Measurements from ENCODE around the gene RHBDF1. TPM values are rescaled to one million over a fixed set of nuclear protein-coding genes. Genes with fewer than 3 reads are reported as not detected.
"Not testable (repeated sequence)": the region's sequence is repeated elsewhere in the genome, so short reads cannot be mapped to it uniquely, and the experiment has no call there.

Gene RHBDF1
- total and polyA plus RNA-seq, 2 of the 13 experiments (the other 11 are each of a cell fraction or from before 2014, with no cell fraction given) = 5.4 to 26.9 TPM

- CTCF ChIA-PET (ENCODE audit: low intra/inter-chr PET ratio, low total read pairs); H2AFZ ChIP-seq (ENCODE audit: low read length); H3K9ac ChIP-seq (ENCODE audit: insufficient read depth, low read depth, low read length); H3K27ac ChIP-seq (ENCODE audit: extremely low read length, insufficient read depth, low read length); H3K79me2 ChIP-seq (ENCODE audit: insufficient read depth, low read length); intact Hi-C loops (cut with micrococcal nuclease; ENCODE audit: unreplicated experiment); H3K9me3 ChIP-seq (ENCODE audit: low read length); in situ Hi-C loops (cut with HindIII; ENCODE audit: extremely low pct_ligation_motif_present, low pct_unique_long_range_greater_than_20kb); POLR2A ChIA-PET; ATAC-seq; H3K4me2 ChIP-seq (ENCODE audit: low read depth, low read length); BruUV-seq (replicated peaks); H3K4me3 ChIP-seq (replicated peaks in 1 of 3; ENCODE audit: insufficient read depth in 1 of 3, low read depth in 2 of 3, low read length in 3 of 3); H3K36me3 ChIP-seq (replicated peaks in 1 of 2; ENCODE audit: control insufficient read depth in 1 of 2, insufficient read depth in 2 of 2, low read length in 2 of 2); DNase-seq (ENCODE audit: low spot score); H3K27me3 ChIP-seq (ENCODE audit: control insufficient read depth in 1 of 2, insufficient read depth in 2 of 2, low read length in 2 of 2); FAIRE-seq; H4K20me1 ChIP-seq (ENCODE audit: insufficient read depth, low read length): not testable (repeated sequence)
- WGBS (ENCODE audit: low lambda C conversion rate) = 57% methylated on average over 1 of the region's 8 CpGs
- peaks cover 13% of the 10 kb centered on the region for H3K4me1 ChIP-seq (ENCODE audit: insufficient read depth, low read length)
Measured at GRCh38 chr16:33154-33876, 39.1 kb downstream of the RHBDF1 start.

DNA sequence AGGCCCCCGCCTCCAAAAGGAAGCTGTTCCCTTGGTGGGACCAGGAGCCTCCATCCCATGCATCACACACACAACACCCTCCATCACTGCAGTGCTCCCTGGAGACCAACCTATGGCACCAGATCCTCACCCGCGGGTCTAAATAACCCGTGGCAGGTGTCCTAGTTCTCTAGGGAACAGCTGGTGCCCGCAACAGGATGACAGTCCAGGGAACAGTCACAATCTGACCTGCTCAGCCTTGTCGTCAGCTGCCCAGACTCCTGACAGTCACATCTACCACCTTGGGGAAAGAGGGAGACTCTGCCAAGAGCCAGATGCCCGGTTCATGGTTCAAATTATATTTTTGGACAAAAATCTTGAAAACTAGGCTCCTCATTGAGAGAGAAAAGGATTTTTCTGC, 41.8 kb downstream of the RHBDF1 start:
- DNase-seq (ENCODE audit: low spot score); H3K27me3 ChIP-seq (ENCODE audit: control insufficient read depth in 1 of 2, insufficient read depth in 2 of 2, low read length in 2 of 2); FAIRE-seq; H3K4me3 ChIP-seq (replicated peaks in 1 of 3; ENCODE audit: insufficient read depth in 1 of 3, low read depth in 2 of 3, low read length in 3 of 3); POLR2A ChIA-PET; in situ Hi-C loops (cut with HindIII; ENCODE audit: extremely low pct_ligation_motif_present, low pct_unique_long_range_greater_than_20kb); H3K27ac ChIP-seq (ENCODE audit: extremely low read length, insufficient read depth, low read length); H3K79me2 ChIP-seq (ENCODE audit: insufficient read depth, low read length); H3K36me3 ChIP-seq (replicated peaks in 1 of 2; ENCODE audit: control insufficient read depth in 1 of 2, insufficient read depth in 2 of 2, low read length in 2 of 2); H2AFZ ChIP-seq (ENCODE audit: low read length); H3K9ac ChIP-seq (ENCODE audit: insufficient read depth, low read depth, low read length); H3K4me2 ChIP-seq (ENCODE audit: low read depth, low read length); CTCF ChIA-PET (ENCODE audit: low intra/inter-chr PET ratio, low total read pairs); BruUV-seq (replicated peaks); intact Hi-C loops (cut with micrococcal nuclease; ENCODE audit: unreplicated experiment); ATAC-seq; H4K20me1 ChIP-seq (ENCODE audit: insufficient read depth, low read length); H3K9me3 ChIP-seq (ENCODE audit: low read length): not testable (repeated sequence)
- H3K4me1 ChIP-seq (ENCODE audit: insufficient read depth, low read length) = peaks cover 11% of the 10 kb centered on the region
- 75% methylated on average over 1 of the region's 7 CpGs for WGBS (ENCODE audit: low lambda C conversion rate)

- in situ Hi-C loops (cut with HindIII; ENCODE audit: extremely low pct_ligation_motif_present, low pct_unique_long_range_greater_than_20kb); H3K4me3 ChIP-seq (replicated peaks in 1 of 3; ENCODE audit: insufficient read depth in 1 of 3, low read depth in 2 of 3, low read length in 3 of 3); H3K9me3 ChIP-seq (ENCODE audit: low read length); CTCF ChIA-PET (ENCODE audit: low intra/inter-chr PET ratio, low total read pairs); H3K79me2 ChIP-seq (ENCODE audit: insufficient read depth, low read length); BruUV-seq (replicated peaks); H3K9ac ChIP-seq (ENCODE audit: insufficient read depth, low read depth, low read length); H3K27me3 ChIP-seq (ENCODE audit: control insufficient read depth in 1 of 2, insufficient read depth in 2 of 2, low read length in 2 of 2); H3K36me3 ChIP-seq (replicated peaks in 1 of 2; ENCODE audit: control insufficient read depth in 1 of 2, insufficient read depth in 2 of 2, low read length in 2 of 2); intact Hi-C loops (cut with micrococcal nuclease; ENCODE audit: unreplicated experiment); DNase-seq (ENCODE audit: low spot score); FAIRE-seq; H3K4me1 ChIP-seq (ENCODE audit: insufficient read depth, low read length); H2AFZ ChIP-seq (ENCODE audit: low read length); ATAC-seq; POLR2A ChIA-PET; H4K20me1 ChIP-seq (ENCODE audit: insufficient read depth, low read length); H3K4me2 ChIP-seq (ENCODE audit: low read depth, low read length); H3K27ac ChIP-seq (ENCODE audit: extremely low read length, insufficient read depth, low read length): not testable (repeated sequence)
- whole genome bisulfite sequencing (ENCODE audit: low lambda C conversion rate) = 0% methylated on average over 2 of the region's 5 CpGs
Measured at GRCh38 chr16:25926-26348, 46.5 kb downstream of the RHBDF1 start.

DNA sequence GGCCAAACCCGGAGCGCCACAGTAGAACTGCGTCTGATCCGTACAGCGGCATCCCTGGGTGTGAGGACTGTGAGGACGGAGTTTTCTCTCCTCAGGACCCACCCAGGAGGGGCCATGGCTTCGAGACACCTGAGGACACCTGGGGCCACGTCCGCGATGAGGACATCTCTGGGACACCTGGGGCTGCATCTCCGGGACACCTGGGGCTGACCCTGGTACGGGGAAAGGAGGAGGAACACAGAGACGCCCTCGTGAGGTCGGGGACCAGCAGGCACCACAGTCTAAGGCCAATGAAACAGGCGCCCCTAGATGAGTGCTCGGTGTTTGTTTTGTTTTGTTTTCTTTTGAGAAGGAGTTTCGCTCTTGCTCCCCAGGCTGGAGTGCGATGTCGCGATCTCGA, 48.3 kb downstream of the RHBDF1 start:
- H3K36me3 ChIP-seq (replicated peaks in 1 of 2; ENCODE audit: control insufficient read depth in 1 of 2, insufficient read depth in 2 of 2, low read length in 2 of 2); H3K4me2 ChIP-seq (ENCODE audit: low read depth, low read length); in situ Hi-C loops (cut with HindIII; ENCODE audit: extremely low pct_ligation_motif_present, low pct_unique_long_range_greater_than_20kb); intact Hi-C loops (cut with micrococcal nuclease; ENCODE audit: unreplicated experiment); H3K27me3 ChIP-seq (ENCODE audit: control insufficient read depth in 1 of 2, insufficient read depth in 2 of 2, low read length in 2 of 2); H3K9me3 ChIP-seq (ENCODE audit: low read length); H3K9ac ChIP-seq (ENCODE audit: insufficient read depth, low read depth, low read length); CTCF ChIA-PET (ENCODE audit: low intra/inter-chr PET ratio, low total read pairs); H3K27ac ChIP-seq (ENCODE audit: extremely low read length, insufficient read depth, low read length); BruUV-seq (replicated peaks); ATAC-seq; POLR2A ChIA-PET; H2AFZ ChIP-seq (ENCODE audit: low read length); H3K4me3 ChIP-seq (replicated peaks in 1 of 3; ENCODE audit: insufficient read depth in 1 of 3, low read depth in 2 of 3, low read length in 3 of 3); DNase-seq (ENCODE audit: low spot score); H3K4me1 ChIP-seq (ENCODE audit: insufficient read depth, low read length); H4K20me1 ChIP-seq (ENCODE audit: insufficient read depth, low read length); H3K79me2 ChIP-seq (ENCODE audit: insufficient read depth, low read length); FAIRE-seq: not testable (repeated sequence)
- 94% methylated on average over 6 of the region's 22 CpGs for WGBS (ENCODE audit: low lambda C conversion rate)

Measured in HepG2 (cell line).